IMR-90 (cell line): ENCODE results near the gene C1QTNF8. TPM values are rescaled to one million over a fixed set of nuclear protein-coding genes. Genes with fewer than 3 reads are reported as not detected.

Experiments
- ATAC-seq: fragments of 200-7000 bp; cut with Tn5 transposase; 2 replicates; pipeline ENCODE4 v1.9.1; 2020; ENCODE audit warnings: low read depth, mild to moderate bottlenecking, moderate library complexity
- BruUV-seq: library from RNA; stranded (reverse); fragments of 400-500 nt; replicated peaks from 2 replicates; lab custom pipeline; 2021; lab: Mats Ljungman, UMichigan
- CTCF ChIA-PET: fragments of 300-600 bp; formaldehyde crosslinking; extraction: SDS; loops from one replicate; lab custom pipeline; 2021; ENCODE audit warnings: antibody characterized with exemption; lab: Yijun Ruan, JAX
- POLR2A ChIA-PET: fragments of 300-600 bp; sonication (Branson Sonifier 250); formaldehyde crosslinking; loops from one replicate; lab custom pipeline; 2022; ENCODE audit warnings: antibody characterized with exemption; ENCODE audit not compliant: unreplicated experiment; lab: Charles Lee
- DNase-seq: peaks from one replicate; pipeline ENCODE4 v3.0.0; 2013
- H2AFZ ChIP-seq: replicated peaks from 2 replicates; pipeline ENCODE3; 2013; ENCODE audit warnings: low read length, mild to moderate bottlenecking; ENCODE audit not compliant: poor library complexity
- H2AK5ac ChIP-seq: 2 replicates; pipeline ENCODE4 v1.6.1; 2013; ENCODE audit warnings: low read depth, low read length, inconsistent platforms
- H2AK9ac ChIP-seq: replicated peaks from 2 replicates; pipeline ENCODE3; 2013; ENCODE audit warnings: mild to moderate bottlenecking, low read depth, low read length, moderate library complexity; ENCODE audit not compliant: poor library complexity
- H2BK120ac ChIP-seq: 2 replicates; pipeline ENCODE4 v1.6.1; 2013; ENCODE audit warnings: low read depth, low read length, inconsistent platforms
- H2BK15ac ChIP-seq: 3 replicates; pipeline ENCODE4 v1.6.1; 2013; ENCODE audit warnings: low read depth, low read length, inconsistent platforms
- H2BK20ac ChIP-seq: 2 replicates; pipeline ENCODE4 v1.6.1; 2013; ENCODE audit warnings: low read depth, mild to moderate bottlenecking, inconsistent platforms, low read length, moderate library complexity
- H2BK5ac ChIP-seq: 2 replicates; pipeline ENCODE4 v1.6.1; 2013; ENCODE audit warnings: mild to moderate bottlenecking, low read depth, low read length, inconsistent platforms; ENCODE audit not compliant: poor library complexity, severe bottlenecking
- H3K14ac ChIP-seq: replicated peaks from 2 replicates; pipeline ENCODE4 v1.6.1; 2013; ENCODE audit warnings: low read depth, low read length, inconsistent platforms
- H3K18ac ChIP-seq: 2 replicates; pipeline ENCODE4 v1.6.1; 2013; ENCODE audit warnings: low read depth, low read length, control low read depth
- H3K23ac ChIP-seq: 2 replicates; pipeline ENCODE4 v1.6.1; 2013; ENCODE audit warnings: low read depth, low read length, inconsistent platforms
- H3K27ac ChIP-seq: 2 replicates; pipeline ENCODE4 v1.5.1; 2013; ENCODE audit warnings: mild to moderate bottlenecking, control low read depth, low read length; ENCODE audit not compliant: insufficient read depth
- H3K27me3 ChIP-seq: 2 replicates; pipeline ENCODE4 v1.6.1; 2013; ENCODE audit warnings: low read length; ENCODE audit not compliant: control insufficient read depth, insufficient read depth
- H3K36me3 ChIP-seq: 2 replicates; pipeline ENCODE4 v1.6.1; 2013; ENCODE audit warnings: low read length, mixed read lengths; ENCODE audit not compliant: control insufficient read depth, insufficient read depth
- H3K4ac ChIP-seq: 2 replicates; pipeline ENCODE4 v1.6.1; 2013; ENCODE audit warnings: low read depth, low read length, inconsistent platforms
- H3K4me1 ChIP-seq: 2 replicates; pipeline ENCODE4 v1.6.1; 2013; ENCODE audit warnings: low read length, mixed read lengths; ENCODE audit not compliant: control insufficient read depth, insufficient read depth
- H3K4me2 ChIP-seq: 2 replicates; pipeline ENCODE4 v1.6.1; 2013; ENCODE audit warnings: low read depth, mild to moderate bottlenecking, control low read depth, low read length, moderate library complexity
- H3K4me3 ChIP-seq: 2 replicates; pipeline ENCODE4 v1.5.1; 2013; ENCODE audit warnings: low read depth, mild to moderate bottlenecking, control low read depth, low read length, moderate library complexity; ENCODE audit not compliant: insufficient read depth
- H3K56ac ChIP-seq: 2 replicates; pipeline ENCODE4 v1.6.1; 2013; ENCODE audit warnings: low read length, inconsistent platforms; ENCODE audit not compliant: insufficient read depth; ENCODE audit errors: extremely low read depth
- H3K79me1 ChIP-seq, 2 experiments: 2 replicates each; pipeline ENCODE4 v1.6.1; 2013; ENCODE audit warnings: low read length in 2 of 2, inconsistent platforms in 1 of 2, low read depth in 1 of 2
- H3K9ac ChIP-seq: 2 replicates; pipeline ENCODE4 v1.6.1; 2013; ENCODE audit warnings: low read depth, low read length, control low read depth
- H3K9me1 ChIP-seq: 2 replicates; pipeline ENCODE4 v1.6.1; 2013; ENCODE audit warnings: low read length, inconsistent platforms; ENCODE audit not compliant: insufficient read depth
- H3K9me3 ChIP-seq: 2 replicates; pipeline ENCODE4 v1.6.1; 2013; ENCODE audit warnings: low read length; ENCODE audit not compliant: control insufficient read depth, insufficient read depth
- H4K20me1 ChIP-seq: 2 replicates; pipeline ENCODE4 v1.6.1; 2013; ENCODE audit warnings: low read length, inconsistent platforms; ENCODE audit not compliant: insufficient read depth
- H4K5ac ChIP-seq: 2 replicates; pipeline ENCODE4 v1.6.1; 2013; ENCODE audit warnings: mild to moderate bottlenecking, low read depth, low read length, control low read depth
- H4K8ac ChIP-seq, 2 experiments: 2 replicates each; pipeline ENCODE4 v1.6.1; 2013; ENCODE audit warnings: low read depth in 2 of 2, low read length in 2 of 2, control low read depth in 1 of 2, inconsistent platforms in 1 of 2
- H4K91ac ChIP-seq: 2 replicates; pipeline ENCODE4 v1.6.1; 2013; ENCODE audit warnings: low read depth, low read length, inconsistent platforms; ENCODE audit not compliant: insufficient read depth
- BHLHE40 ChIP-seq: fragments of 150-350 bp; IDR thresholded peaks from 2 replicates; pipeline ENCODE4 v1.6.1; 2016; ENCODE audit warnings: mild to moderate bottlenecking, low read depth, low read length
- CEBPB ChIP-seq: IDR thresholded peaks from 2 replicates; pipeline ENCODE4 v1.6.1; 2012; ENCODE audit warnings: low read depth, low read length, improper control_type of control experiment
- CHD1 ChIP-seq: IDR thresholded peaks from 2 replicates; pipeline ENCODE4 v1.6.1; 2012; ENCODE audit warnings: low read depth, low read length, improper control_type of control experiment
- CTCF ChIP-seq: conservative IDR thresholded peaks from 2 replicates; pipeline ENCODE4 v1.5.1; 2012; ENCODE audit warnings: mild to moderate bottlenecking, low read depth, low read length, improper control_type of control experiment
- ELK1 ChIP-seq: fragments of 150-350 bp; IDR thresholded peaks from 2 replicates; pipeline ENCODE4 v1.6.1; 2016; ENCODE audit warnings: low read depth, mild to moderate bottlenecking, low read length, moderate library complexity, borderline replicate concordance
- MAFK ChIP-seq: IDR thresholded peaks from 2 replicates; pipeline ENCODE4 v1.6.1; 2012; ENCODE audit warnings: low read depth, low read length, improper control_type of control experiment
- MXI1 ChIP-seq: IDR thresholded peaks from 2 replicates; pipeline ENCODE4 v1.6.1; 2012; ENCODE audit warnings: low read depth, mild to moderate bottlenecking, low read length, moderate library complexity, borderline replicate concordance
- NFE2L2 ChIP-seq: fragments of 150-350 bp; IDR thresholded peaks from 2 replicates; pipeline ENCODE4 v1.6.1; 2016; ENCODE audit warnings: low read depth, mild to moderate bottlenecking, low read length
- POLR2A ChIP-seq: IDR thresholded peaks from 2 replicates; pipeline ENCODE4 v1.6.1; 2012; ENCODE audit warnings: mild to moderate bottlenecking, low read depth, low read length
- RAD21 ChIP-seq: IDR thresholded peaks from 2 replicates; pipeline ENCODE4 v1.6.1; 2012; ENCODE audit warnings: low read length, improper control_type of control experiment
- RCOR1 ChIP-seq: IDR thresholded peaks from 2 replicates; pipeline ENCODE4 v1.6.1; 2012; ENCODE audit warnings: mild to moderate bottlenecking, low read length, improper control_type of control experiment; ENCODE audit not compliant: insufficient replicate concordance
- RFX5 ChIP-seq: IDR thresholded peaks from 2 replicates; pipeline ENCODE4 v1.8.0; 2012; ENCODE audit warnings: low read depth, mild to moderate bottlenecking, low read length, moderate library complexity
- SMC3 ChIP-seq: fragments of 150-350 bp; IDR thresholded peaks from 2 replicates; pipeline ENCODE4 v1.6.1; 2016; ENCODE audit warnings: low read depth, mild to moderate bottlenecking, antibody characterized with exemption, low read length, moderate library complexity
- USF2 ChIP-seq: fragments of 150-350 bp; IDR thresholded peaks from 2 replicates; pipeline ENCODE4 v1.6.1; 2017; ENCODE audit warnings: mild to moderate bottlenecking, antibody characterized with exemption, low read length, low read depth
- WGBS, 2 experiments: methylation state at CpG; one replicate each; pipeline versions ENCODE4 v1.1.5 to v1.1.7; 2013; ENCODE audit warnings: missing lambda C conversion rate in 2 of 2; ENCODE audit not compliant: insufficient read length in 1 of 2; ENCODE audit errors: extremely low coverage in 2 of 2; 5-methylcytosine and 5-hydroxymethylcytosine counted together
- dilution Hi-C: fragments of 300-500 bp; cut with HindIII; formaldehyde crosslinking; loops from one replicate; pipeline ENCODE4 v1.14.3; 2018; ENCODE audit warnings: low sequenced_read_pairs; ENCODE audit not compliant: unreplicated experiment
- in situ Hi-C: fragments of 300-500 bp; cut with MboI; formaldehyde crosslinking; loops from 3 replicates; pipeline ENCODE4 v1.14.3; 2019; ENCODE audit warnings: low sequenced_read_pairs, inconsistent platforms, mixed read lengths
- intact Hi-C: fragments of 100-400 bp; cut with micrococcal nuclease; formaldehyde crosslinking; loops from 2 replicates; pipeline ENCODE4 v1.10.0; 2022
- polyA plus RNA-seq, 3 experiments: library from polyadenylated mRNA; depleted of rRNA; stranded (reverse); fragments of >200 nt; gene quantifications; 2 replicates each; pipeline ENCODE4 v1.2.3, GENCODE V29; 2012; ENCODE audit warnings: low replicate concordance in 1 of 3
- total RNA-seq: library from RNA; depleted of rRNA; stranded (reverse); fragments of >200 nt; gene quantifications from 2 replicates; pipeline ENCODE4 v1.2.3, GENCODE V29; 2012

C1QTNF8 gene
- total and polyA plus RNA-seq, 2 of the 4 experiments (the other 2 are of a cell fraction), result not detected

GRCh38 chr16:1076801-1077576 is 19.1 kb downstream of the C1QTNF8 start:
- Histone ChIP-seq H3K18ac (no peak overlapping the region), H3K9me3 (no peaks in the 10 kb centered on the region), H3K4ac (no peak overlapping the region), H2BK20ac (no peak overlapping the region), H4K5ac (no peak overlapping the region), H3K23ac (no peak overlapping the region), H2AK5ac (no peak overlapping the region), H4K20me1 (no peaks in the 10 kb centered on the region), H4K91ac (no peak overlapping the region), H2BK15ac (no peak overlapping the region), H3K36me3 (no peaks in the 10 kb centered on the region), H2BK5ac (no peak overlapping the region), H3K56ac (no peak overlapping the region), H3K9me1 (no peaks in the 10 kb centered on the region), H3K4me1 (no peaks in the 10 kb centered on the region), H3K9ac (no peak overlapping the region), H2BK120ac (no peak overlapping the region), H3K4me2 (no peak overlapping the region), H3K14ac (no peak overlapping the region), H3K79me1 (no peaks in the 10 kb centered on the region), H2AFZ (no peak overlapping the region), H3K27ac (no peak overlapping the region), H2AK9ac (no peak overlapping the region), H3K27me3 (peaks cover 54% of the 10 kb centered on the region), H3K4me3 (no peak overlapping the region), H4K8ac (no peak overlapping the region)
- dilution Hi-C loops, result no loop called here
- intact Hi-C loops, result no loop called here
- WGBS, 2 experiments, result 11% methylated on average over 7 of the region's 16 CpGs; no CpG with 5 or more reads in 1 of the 2 experiments
- in situ Hi-C loops, result no loop called here
- DNase-seq (no peak), ATAC-seq (no peak)
- BruUV-seq, result no TSS peak
- ChIA-PET CTCF (no interaction called here), POLR2A (no interaction called here)
- TF ChIP-seq CEBPB (no peak), POLR2A (no peak), USF2 (no peak), MAFK (no peak), CHD1 (no peak), RFX5 (no peak), RAD21 (no peak), MXI1 (no peak), BHLHE40 (no peak), NFE2L2 (no peak), CTCF (no peak), ELK1 (no peak), SMC3 (no peak), RCOR1 (no peak)
